Tongue (tissue), 2 donors: Measurements from ENCODE around the gene BCAR3. TPM values are rescaled to one million over a fixed set of nuclear protein-coding genes. Genes with fewer than 3 reads are reported as not detected.

Source experiments
- DNase-seq: peaks from one replicate; pipeline ENCODE4 v3.0.0-alpha.2; 2015
- total RNA-seq: library from RNA; depleted of rRNA; stranded (reverse); fragments of >200 nt; gene quantifications from one replicate; pipeline ENCODE4 v1.2.3, GENCODE V29; 2014

BCAR3 gene
- total RNA-seq, result 22.7 TPM

- DNase-seq, result peak; percentile 79
Measured at GRCh38 chr1:93681101-93681988, at the start of gene BCAR3. Gene BCAR3 (minus strand): TSS chr1:93681837. CDS start chr1:93674930, 6,907 bp downstream.

- no peak for DNase-seq
Measured at GRCh38 chr1:93730621-93731020, 49.0 kb upstream of the BCAR3 start.

- DNase-seq, result no peak
Measured at GRCh38 chr1:93729906-93730305, 48.3 kb upstream of the BCAR3 start.

- DNase-seq, result no peak
Measured at GRCh38 chr1:93729502-93729901, 47.9 kb upstream of the BCAR3 start.

DNA sequence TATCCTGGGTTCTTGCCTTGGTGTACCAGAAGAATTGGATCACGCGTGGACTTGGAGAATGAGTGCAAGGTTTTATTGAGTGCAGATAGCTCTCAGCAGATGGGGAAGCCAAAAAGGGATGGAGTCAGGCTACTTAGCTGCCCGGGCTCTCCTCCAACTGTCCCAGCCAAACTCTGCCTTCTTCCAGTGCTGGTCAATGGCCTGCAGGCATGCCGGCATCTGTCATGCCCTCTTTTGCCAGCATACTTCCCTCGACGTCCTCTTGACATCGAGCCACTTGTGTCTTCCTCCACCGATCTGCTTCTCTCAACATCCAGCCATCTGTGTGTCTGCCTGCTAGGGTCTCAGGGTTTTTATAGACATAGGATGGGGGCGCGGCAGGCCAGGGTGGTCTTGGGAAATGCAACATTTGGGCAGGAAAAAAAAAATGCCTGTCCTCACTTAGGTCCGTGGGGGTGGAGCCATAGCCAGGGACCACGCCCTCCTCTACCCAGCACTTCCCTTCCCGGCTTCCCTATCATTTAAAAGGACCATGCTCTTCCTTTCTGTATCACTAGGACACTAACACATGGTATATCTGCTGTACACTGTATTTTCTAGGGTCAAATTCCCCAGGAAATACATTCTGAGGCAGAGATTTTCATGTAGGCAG, 47.0 kb upstream of the BCAR3 start:
- peak; percentile 70 for DNase-seq

- DNase-seq, result no peak
Measured at GRCh38 chr1:93723733-93724270, 42.2 kb upstream of the BCAR3 start.

DNA sequence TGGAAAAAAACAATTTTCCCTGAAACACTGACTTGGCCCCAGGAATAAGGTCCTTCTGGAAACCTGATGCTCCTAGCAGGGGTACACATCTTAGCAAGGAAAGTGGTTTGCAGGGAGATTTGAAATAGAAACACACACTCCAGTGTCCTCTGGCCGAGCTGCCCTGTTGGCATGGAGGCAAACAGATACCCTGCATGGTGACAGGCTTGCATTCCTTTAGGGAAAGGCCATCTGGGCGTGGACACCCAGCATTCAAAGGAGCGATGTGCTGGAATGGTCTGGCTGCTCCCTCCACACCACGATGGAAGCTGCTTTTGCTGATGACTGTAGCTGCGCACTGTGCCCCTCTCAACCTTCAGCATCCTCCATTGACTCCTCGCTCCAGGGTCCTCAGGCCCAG, 41.5 kb upstream of the BCAR3 start:
- peak; percentile 72 for DNase-seq

- DNase-seq, result peak; percentile 26
Measured at GRCh38 chr1:93722081-93723031, 40.7 kb upstream of the BCAR3 start.

DNA sequence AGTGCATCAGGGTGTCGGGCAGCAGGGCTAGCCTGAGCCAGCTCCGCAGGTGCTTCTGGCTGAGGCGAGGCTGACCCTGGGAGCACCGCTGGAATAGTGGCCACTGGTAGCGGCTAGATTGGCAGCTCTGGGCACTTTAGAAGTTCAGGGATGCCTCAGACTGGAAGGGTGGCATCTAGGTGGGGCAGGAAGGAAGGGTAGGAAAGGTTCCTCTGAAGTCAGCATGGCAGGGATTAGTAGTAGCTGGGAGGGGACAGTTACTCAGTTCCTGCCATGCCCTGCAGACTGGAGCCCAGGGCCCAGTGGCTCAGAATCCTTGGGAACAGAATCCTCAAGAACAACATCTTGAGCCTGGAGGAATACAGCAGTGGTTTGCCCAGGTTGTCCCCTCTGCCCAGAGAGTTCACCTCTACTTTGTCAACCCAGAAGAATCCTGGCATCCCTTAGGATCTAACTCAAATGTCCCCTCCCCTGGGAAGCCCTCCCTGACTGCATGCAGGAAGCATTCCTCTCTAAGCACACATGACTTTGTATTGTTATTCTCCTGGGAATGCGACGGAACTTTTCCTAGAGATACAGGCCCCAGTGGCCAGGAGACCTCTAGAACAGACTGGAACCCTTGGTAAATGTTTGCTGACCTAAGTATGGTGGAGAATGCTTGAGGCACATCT, 39.5 kb upstream of the BCAR3 start:
- DNase-seq, result no peak

GRCh38 chr1:93717640-93718039, 36.0 kb upstream of the BCAR3 start:
- DNase-seq, result no peak

GRCh38 chr1:93716941-93717368, 35.3 kb upstream of the BCAR3 start:
- DNase-seq, result no peak

DNA sequence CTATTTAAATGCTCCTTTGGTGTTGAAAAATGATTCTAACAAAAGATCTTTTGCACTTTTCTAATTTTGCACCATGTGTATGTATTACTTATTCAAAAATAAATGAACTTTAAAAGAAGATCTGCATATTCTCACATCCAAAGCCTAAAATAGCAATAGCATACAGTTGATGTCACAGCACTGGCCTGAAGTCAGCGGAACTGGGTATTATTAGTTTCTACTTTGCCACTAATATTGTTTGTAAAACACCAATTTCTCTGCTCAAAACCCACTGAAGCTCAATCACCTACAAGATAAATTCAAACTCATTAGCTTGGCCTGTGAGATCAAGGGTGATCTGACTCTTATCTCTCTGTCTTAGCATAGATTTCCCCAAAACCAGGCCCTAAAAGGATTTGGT, 34.5 kb upstream of the BCAR3 start:
- DNase-seq, result no peak

- no peak for DNase-seq
Measured at GRCh38 chr1:93715529-93716126, 34.0 kb upstream of the BCAR3 start.

DNA sequence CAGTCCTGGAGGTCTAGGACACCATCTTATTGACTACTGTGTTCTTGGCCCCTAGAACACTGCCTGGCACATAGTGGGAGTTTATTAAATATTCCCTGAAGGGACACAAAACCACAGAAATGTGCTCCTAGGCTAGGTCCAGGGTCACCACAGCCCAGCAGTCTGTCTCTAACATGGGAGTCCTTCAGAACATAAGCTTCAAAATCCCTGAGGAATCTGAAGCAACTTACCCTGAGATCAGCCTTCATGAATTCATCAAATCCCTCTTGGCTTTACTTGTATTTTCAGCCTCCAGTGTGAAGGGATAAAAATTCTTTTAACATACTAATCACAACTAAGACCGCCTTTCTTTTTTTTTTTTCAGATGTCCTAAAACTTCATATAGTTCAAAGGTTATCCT, 32.7 kb upstream of the BCAR3 start:
- no peak for DNase-seq

DNA sequence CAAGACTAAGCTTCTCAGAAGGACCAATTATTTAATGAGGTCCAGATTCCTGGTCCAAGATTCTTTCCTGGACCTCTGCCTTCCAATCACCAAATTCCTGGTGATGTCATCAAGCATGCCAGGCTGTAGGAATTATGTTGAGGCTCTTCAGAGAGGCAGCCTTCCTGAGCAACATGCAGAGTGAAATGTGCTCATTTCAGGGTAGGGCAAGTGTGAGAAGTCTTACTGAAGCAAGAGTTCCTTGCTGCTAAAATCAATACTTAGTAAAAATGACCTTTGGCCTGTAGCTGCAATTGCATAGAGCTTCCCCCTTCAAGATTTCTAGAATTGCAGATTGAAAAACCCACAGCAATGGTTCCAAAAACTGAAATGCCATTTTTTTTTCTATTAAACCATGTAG, 31.7 kb upstream of the BCAR3 start:
- no peak for DNase-seq

GRCh38 chr1:93712741-93713140, 31.1 kb upstream of the BCAR3 start:
- no peak for DNase-seq

DNA sequence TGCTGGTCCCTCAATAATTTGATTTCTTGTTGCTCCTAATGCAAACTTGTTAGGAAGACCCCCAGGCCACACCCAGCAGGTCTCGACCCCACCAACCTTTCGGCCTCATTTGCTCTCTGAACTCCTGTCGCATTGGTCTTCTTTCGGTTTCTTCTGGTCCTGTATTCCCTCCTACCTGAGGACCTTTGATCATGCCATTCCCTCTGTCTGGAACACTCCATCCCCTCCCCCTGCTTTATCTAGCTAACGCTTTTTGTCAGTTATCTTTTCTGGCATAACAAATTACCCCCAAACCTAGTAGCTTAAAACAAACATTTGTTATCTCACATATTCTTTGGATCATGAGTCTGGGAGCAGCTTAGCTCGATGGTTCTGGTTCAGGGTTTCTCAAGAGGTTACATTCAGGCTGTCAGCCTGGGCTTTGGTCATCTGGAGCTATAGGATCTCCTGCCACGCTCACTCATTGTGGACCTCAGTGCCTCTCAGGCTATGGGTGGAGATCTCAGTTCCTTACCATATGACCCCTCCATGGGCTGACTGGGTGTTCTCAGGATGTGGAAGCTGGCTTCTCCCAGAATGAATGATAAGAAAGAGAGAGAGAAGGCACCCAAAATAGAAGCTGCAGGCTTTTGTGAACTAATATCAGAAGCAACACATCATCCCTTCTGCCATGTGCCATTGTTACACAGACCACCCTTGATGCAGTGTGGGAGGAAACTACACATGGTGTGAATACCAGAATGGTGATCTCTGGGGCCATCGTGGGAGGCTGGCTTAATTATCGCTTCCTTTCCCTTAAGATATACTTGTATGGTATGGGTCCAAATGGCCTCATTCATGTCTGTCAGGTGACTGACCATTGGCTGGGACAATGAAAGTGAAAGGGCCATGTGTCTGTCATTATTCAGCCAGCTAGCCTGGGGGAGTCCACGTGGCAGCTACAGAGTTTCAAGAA, 29.1 kb upstream of the BCAR3 start:
- DNase-seq, result no peak

- DNase-seq, result peak; percentile 52
Measured at GRCh38 chr1:93708734-93709481, 27.3 kb upstream of the BCAR3 start.

- DNase-seq, result no peak
Measured at GRCh38 chr1:93707956-93708355, 26.3 kb upstream of the BCAR3 start.
